Thyroid gland (tissue), 4 donors: Measurements from ENCODE around the gene ZDHHC11B. TPM values are rescaled to one million over a fixed set of nuclear protein-coding genes. Genes with fewer than 3 reads are reported as not detected.
A peak's percentile ranks its signal among the peaks of the same experiment; 100 is the strongest.
"Not testable (repeated sequence)": the region's sequence is repeated elsewhere in the genome, so short reads cannot be mapped to it uniquely, and the experiment has no call there.

Source experiments
- DNase-seq, 2 donors: peaks; one replicate each; pipeline ENCODE4 v3.0.0-alpha.2; 2019
- H3K27ac ChIP-seq, 3 donors: fragments of 200-600 bp; sonication (generic); 1 replicate in 2 of 3; 2 replicates in 1 of 3; pipeline ENCODE4 v1.5.1; 2016 to 2019; ENCODE audit warnings: mild to moderate bottlenecking in 1 of 3, moderate library complexity in 1 of 3
- H3K27me3 ChIP-seq: fragments of 200-600 bp; sonication (generic); one replicate; pipeline ENCODE4 v1.5.1; 2019
- H3K36me3 ChIP-seq, 2 donors: fragments of 200-600 bp; sonication (generic); one replicate each; pipeline ENCODE4 v1.5.1; 2016 to 2019
- H3K4me1 ChIP-seq, 2 donors: fragments of 200-600 bp; sonication (generic); one replicate each; pipeline ENCODE4 v1.5.1; 2017 to 2019
- H3K4me3 ChIP-seq, 3 donors: fragments of 200-600 bp; sonication (generic); replicated peaks in 1 of 3; 1 replicate in 2 of 3; 2 replicates in 1 of 3; pipeline ENCODE4 v1.5.1; 2016; ENCODE audit warnings: mild to moderate bottlenecking in 1 of 3
- H3K9me3 ChIP-seq: fragments of 200-600 bp; sonication (generic); one replicate; pipeline ENCODE4 v1.5.1; 2017
- POLR2A ChIP-seq, 2 donors: fragments of 450-650 bp; IDR thresholded peaks; one replicate each; pipeline ENCODE4 v1.6.1; 2017; ENCODE audit warnings: antibody characterized with exemption in 2 of 2, mild to moderate bottlenecking in 2 of 2, moderate library complexity in 1 of 2
- WGBS, 2 donors: methylation state at CpG; one replicate each; pipeline ENCODE4 v1.1.5; 2017; 5-methylcytosine and 5-hydroxymethylcytosine counted together
- intact Hi-C: fragments of 100-400 bp; cut with DNase I; formaldehyde crosslinking; loops from one replicate; pipeline ENCODE4 v1.15.1; 2023
- total RNA-seq, 4 donors: library from RNA; depleted of rRNA; stranded (reverse); fragments of >200 nt; gene quantifications; one replicate each; pipeline ENCODE4 v1.2.3, GENCODE V29; 2016

Gene ZDHHC11B
- total RNA-seq, 4 donors from 2014 or later = 1.6 to 6.8 (median 2.9) TPM

- H3K27me3 ChIP-seq, H3K9me3 ChIP-seq, H3K27ac ChIP-seq, H3K36me3 ChIP-seq, H3K4me3 ChIP-seq, H3K4me1 ChIP-seq, intact Hi-C loops, DNase-seq: not testable (repeated sequence)
- WGBS, 2 donors = 93 to 94% methylated on average over 4 of the region's 4 CpGs
Observed at GRCh38 chr5:708374-708773, 76.2 kb downstream of the ZDHHC11B start.

DNA sequence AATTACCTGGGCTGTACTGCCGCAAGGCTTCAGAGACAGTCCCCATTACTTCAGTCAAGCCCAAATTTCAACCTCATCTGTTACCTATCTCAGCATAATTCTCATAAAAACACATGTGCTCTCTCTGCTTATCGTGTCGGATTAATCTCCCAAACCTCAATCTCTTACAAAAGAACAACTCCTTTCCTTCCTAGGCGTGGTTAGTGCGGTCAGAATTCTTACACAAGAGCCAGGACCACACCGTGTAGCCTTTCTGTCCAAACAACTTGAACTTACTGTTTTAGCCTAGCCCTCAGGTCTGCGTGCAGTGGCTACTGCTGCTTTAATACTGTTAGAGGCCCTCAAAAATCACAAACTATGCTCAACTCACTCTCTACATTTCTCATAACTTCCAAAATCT lies 78.4 kb downstream of the ZDHHC11B start:
- H3K27me3 ChIP-seq, intact Hi-C loops, H3K9me3 ChIP-seq, H3K27ac ChIP-seq, DNase-seq, H3K4me3 ChIP-seq, H3K4me1 ChIP-seq, H3K36me3 ChIP-seq: not testable (repeated sequence)
- WGBS, 2 donors = 77 to 80% methylated on average over 7 of the region's 7 CpGs

GRCh38 chr5:696753-697702 lies 87.5 kb downstream of the ZDHHC11B start:
- DNase-seq, intact Hi-C loops, H3K36me3 ChIP-seq, H3K9me3 ChIP-seq, H3K4me1 ChIP-seq, H3K4me3 ChIP-seq, H3K27me3 ChIP-seq, H3K27ac ChIP-seq: not testable (repeated sequence)
- 81 to 94% methylated on average over 15 to 16 of the region's 21 CpGs for WGBS, 2 donors

GRCh38 chr5:696191-696590 lies 88.3 kb downstream of the ZDHHC11B start:
- H3K4me1 ChIP-seq, H3K27ac ChIP-seq, H3K36me3 ChIP-seq, intact Hi-C loops, DNase-seq, H3K9me3 ChIP-seq, H3K27me3 ChIP-seq, H3K4me3 ChIP-seq: not testable (repeated sequence)
- 80% methylated on average over 3 of the region's 8 CpGs; no CpG with 5 or more reads in 1 of the 2 donors for WGBS, 2 donors

GRCh38 chr5:695475-695874 lies 89.1 kb downstream of the ZDHHC11B start:
- intact Hi-C loops = not testable (repeated sequence)
- 90 to 100% methylated on average over 1 to 4 of the region's 13 CpGs for WGBS, 2 donors

GRCh38 chr5:694042-694431 lies 90.5 kb downstream of the ZDHHC11B start:
- H3K4me1 ChIP-seq, H3K27me3 ChIP-seq, intact Hi-C loops, H3K9me3 ChIP-seq, DNase-seq, H3K27ac ChIP-seq, H3K36me3 ChIP-seq: not testable (repeated sequence)
- no CpG with 5 or more reads among the region's 22 CpGs for WGBS, 2 donors
- H3K4me3 ChIP-seq = peak overlapping the region in 1 of 3 donors; percentile 68

More at GRCh38 chr5:695475-695874, 89.1 kb downstream of the ZDHHC11B start:
- H3K27me3 ChIP-seq, H3K27ac ChIP-seq, H3K36me3 ChIP-seq, H3K9me3 ChIP-seq, H3K4me3 ChIP-seq, DNase-seq, H3K4me1 ChIP-seq: not testable (repeated sequence)

DNA sequence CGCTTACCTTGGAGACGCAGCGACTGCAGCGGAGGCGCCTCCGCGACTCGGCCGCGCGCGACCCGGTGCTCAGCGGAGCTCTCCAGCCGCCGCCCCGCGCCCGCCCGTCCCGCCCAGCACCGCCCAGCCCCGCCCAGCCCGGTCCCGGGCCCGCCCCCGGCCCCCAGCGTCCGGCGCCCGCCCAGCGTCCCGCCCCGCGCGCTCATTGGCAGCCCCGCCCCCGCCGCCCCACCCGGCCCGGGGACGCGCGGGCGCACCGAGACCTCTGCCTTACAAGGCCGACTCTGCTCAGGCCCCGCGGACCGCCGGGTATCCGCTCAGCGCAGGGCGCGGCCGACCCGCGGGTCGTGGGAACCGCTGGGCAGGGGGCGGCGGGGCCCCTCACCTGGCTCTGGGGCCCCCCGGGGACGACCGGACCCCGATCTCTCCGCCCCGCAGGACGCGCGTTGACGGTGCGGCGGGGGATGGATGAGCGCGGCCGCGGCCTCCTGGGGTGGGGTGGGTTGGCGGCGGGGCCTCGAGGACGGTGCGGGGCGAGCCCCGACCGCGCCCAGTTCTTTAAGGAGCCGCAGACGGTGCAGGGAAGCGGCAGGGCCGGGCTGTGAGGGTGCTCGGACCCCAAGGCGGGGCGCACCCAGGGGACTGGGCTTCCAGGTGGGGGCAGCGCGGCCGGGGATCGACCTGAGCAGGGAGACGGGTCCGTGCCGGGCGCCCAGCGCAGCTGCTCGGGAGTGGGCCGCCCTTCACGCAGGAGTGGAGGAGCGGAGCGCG lies 91.1 kb downstream of the ZDHHC11B start, which contains the start of gene TPPP:
Gene TPPP, minus strand, starts transcription at position 82 of the 771 bp plus-strand sequence. CDS start 15,292 bp downstream, outside the sequence.
- H3K36me3 ChIP-seq, H3K4me1 ChIP-seq, intact Hi-C loops, H3K27me3 ChIP-seq, H3K9me3 ChIP-seq: not testable (repeated sequence)
- peak in 1 of 2 donors; percentile 85 for TF ChIP-seq POLR2A (IDR thresholded peaks at IDR 0.05)
- 0% methylated on average over 12 of the region's 109 CpGs; no CpG with 5 or more reads in 1 of the 2 donors for WGBS, 2 donors
- Histone ChIP-seq H3K4me3 (peak within 1 kb of the TSS in 1 of 3 donors; percentile 81), H3K27ac (peak within 1 kb of the TSS in 2 of 3 donors; percentile 52 to 58)
- peak; percentile 87 to 90 for DNase-seq

DNA sequence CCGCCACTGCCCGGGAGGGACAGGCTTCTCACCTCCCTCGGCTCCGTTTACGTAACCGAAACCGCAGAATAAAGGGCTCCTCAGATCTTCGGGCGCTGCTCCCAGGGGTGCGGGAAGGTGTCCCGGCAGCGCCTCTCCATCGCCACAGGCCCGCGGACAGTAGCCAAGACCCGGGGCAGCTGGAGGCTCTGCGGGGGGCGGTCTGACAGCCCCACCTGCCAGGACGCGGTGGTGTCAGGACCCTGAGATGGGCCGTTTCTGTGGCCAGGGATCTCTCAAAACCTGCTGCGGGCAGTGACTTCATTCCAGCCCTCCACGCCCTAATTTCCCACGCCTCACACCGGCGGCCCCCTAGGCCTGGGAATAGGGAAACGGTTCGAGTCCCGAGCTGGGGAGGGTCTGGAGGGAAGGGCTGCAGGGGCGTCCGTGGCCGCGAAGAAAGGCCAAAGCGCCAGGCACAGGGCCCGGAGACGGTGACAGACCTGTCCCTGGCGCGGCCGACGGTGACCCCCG lies 91.9 kb downstream of the ZDHHC11B start:
- WGBS, 2 donors = 0% methylated on average over 5 to 10 of the region's 41 CpGs
- peak overlapping the region in 1 of 3 donors; percentile 52 for H3K27ac ChIP-seq

More for the DNA sequence above, 91.9 kb downstream of the ZDHHC11B start:
- H3K27me3 ChIP-seq, H3K9me3 ChIP-seq, H3K4me1 ChIP-seq, H3K36me3 ChIP-seq, intact Hi-C loops: not testable (repeated sequence)
- H3K4me3 ChIP-seq = peak overlapping the region in 1 of 3 donors; percentile 81
- DNase-seq = peak in 1 of 2 donors; percentile 24
